GM21528 (cell line): ENCODE data around the gene LHX5.

Source experiments
- ATAC-seq: cut with Tn5 transposase; IDR thresholded peaks from one replicate; pipeline ENCODE4 v1.9.1; 2021; ENCODE audit warnings: mild to moderate bottlenecking, moderate library complexity; ENCODE audit not compliant: unreplicated experiment, low FRiP score

LHX5 gene

DNA sequence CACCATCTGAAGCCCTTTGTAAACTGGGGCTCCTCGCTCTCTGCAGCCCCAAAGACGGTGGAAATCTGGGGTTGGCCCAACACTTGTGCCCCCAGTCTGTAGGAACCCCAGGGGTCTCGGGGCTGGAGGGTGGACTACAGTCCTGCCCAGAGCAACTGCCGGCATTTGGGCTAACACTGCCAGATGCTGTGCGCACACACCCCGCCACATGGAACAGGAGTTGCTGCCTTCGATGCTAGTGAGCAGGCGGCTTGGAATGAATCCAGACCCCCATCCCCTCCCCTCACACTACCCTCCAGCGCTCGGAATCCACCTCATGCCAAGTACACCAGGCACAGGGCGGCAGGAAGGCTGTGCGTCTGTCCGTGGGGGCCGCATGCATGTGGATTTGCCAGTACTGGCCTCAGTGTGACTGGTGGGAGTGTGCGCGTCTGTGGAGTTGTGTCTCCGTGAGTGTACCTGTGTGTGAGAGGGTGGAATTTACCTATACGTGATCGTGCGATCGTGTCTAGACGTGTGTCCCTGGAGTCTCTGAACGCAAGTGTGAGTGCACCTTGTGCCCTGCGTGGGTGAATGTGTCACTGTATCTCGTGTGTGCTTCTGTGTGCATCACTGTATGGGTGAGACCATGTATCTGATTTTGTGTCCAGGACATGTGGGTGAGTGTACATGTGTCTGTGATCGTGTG, 5.1 kb downstream of the LHX5 start:
- ATAC-seq, result no peak

DNA sequence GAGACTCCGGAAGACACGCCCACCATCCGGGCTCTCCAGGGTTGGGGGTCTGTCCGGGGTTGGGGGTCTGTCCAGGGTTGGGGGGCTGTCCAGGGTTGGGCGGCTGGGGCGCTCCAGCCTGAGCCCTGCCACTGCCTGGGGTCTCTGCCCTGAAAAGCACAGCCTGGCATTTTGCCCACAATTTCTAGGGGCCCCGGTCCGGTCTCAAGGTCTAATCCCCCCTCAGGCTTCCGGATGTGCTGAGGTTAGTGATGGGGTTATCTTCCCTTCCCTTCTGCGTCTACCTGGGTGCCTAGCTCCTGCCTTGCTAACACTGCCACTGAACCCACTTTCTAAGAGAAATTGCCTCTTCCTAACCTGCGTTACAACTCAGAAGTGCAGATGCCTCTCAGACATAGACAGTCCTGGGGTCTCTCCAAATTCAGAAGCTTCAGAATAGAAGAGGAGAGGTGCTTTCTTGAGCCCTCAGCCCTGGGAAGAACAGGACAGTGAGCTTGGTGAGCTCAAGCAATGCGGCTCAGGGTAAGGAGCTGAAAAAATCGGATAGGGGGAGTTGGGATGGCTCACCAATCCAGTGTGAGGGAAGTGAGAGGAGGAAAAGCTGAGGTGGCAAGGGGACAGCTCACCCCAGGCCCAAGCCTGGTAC, 5.7 kb downstream of the LHX5 start:
- ATAC-seq, result no peak

DNA sequence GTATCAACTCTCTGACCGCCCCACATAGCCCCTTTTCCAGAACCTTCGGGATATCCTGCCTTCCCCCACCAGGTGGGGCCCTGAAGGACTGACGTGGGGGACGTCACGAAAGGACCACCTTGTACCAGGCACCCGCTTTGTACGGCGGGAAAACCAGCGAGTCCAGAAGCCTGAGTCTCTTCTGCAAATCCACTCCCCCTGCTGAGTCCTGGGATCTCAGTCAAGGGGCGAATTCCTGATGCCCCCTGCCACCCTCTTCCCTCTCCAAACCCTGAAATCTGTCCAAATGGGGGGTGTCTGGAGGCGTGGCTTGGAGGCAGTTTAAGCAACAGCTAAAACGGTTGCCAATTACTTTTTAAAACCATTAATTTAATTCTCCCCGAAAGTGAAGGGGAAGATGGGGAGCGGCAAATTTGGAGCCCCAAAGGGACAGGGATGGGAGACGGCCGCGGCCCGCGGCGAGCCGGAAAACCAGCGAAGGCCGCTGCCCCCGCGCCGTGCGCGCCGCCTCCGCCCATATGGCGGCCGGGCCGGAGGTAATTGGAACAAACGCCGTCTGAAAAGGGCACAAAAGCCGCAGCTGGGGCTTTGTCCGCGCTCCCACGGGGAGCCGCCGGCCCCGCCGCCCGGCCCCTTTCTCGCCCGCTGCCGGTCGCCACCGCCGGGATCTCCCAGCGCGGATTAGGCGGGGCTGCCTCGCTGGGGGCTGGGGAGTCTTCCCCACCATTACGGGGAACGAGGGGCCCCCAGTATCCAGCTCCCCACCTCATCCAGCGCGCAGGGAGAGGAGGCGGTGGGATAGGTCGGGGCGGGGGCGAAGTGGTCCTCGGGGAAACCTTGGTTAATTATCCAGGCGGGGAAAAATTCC, 6.6 kb downstream of the LHX5 start:
- ATAC-seq, result no peak

DNA sequence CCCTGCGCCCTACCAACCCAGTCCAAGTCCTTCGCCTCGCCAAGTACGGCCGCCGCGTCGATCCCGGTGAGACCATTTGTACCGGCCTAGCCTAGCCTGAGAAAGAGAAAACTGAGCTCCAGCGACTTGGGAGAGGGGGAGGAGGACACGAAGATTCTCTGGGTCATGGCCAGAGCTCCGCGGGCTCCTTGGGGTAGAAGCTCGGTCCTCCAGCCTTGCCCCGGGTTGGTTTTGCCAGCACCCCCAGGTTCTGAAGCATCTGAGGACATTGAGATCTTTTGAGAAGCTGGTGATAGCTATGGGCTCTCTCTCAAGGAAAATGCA, 7.3 kb downstream of the LHX5 start:
- ATAC-seq, result no peak

DNA sequence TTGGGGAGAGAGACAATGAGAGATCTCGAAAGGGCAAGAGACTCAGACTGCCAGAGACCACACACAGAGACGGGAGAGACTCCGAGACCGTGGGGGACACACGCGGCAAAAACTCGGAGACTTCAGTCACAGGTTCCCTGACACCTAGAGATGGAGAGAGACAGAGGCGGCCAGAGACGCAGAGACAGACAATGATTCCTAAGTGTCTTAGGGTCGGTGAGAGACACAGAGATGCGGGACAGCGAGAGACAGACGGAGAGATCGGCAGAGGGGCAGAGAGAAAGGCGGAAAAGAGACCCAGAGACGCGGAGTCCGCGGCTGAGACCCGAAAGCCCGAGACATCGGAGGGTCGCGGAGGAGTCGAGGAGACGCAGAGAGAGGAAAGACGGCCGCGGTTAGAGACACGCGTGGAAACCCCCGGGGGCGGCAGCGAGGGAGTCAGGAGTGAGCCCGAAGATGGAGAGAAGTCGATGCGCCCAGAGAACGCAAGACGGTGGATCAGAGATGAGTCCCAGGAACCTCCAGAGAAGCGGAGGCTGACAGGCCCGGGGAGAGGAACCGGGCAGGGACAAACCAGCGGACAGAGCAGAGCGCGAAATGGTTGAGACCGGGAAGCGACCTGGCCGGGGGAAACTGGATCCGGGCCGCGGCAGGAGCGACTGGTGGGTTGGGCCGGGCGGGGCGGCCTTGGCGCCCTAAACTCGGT, 7.8 kb downstream of the LHX5 start:
- no peak for ATAC-seq

DNA sequence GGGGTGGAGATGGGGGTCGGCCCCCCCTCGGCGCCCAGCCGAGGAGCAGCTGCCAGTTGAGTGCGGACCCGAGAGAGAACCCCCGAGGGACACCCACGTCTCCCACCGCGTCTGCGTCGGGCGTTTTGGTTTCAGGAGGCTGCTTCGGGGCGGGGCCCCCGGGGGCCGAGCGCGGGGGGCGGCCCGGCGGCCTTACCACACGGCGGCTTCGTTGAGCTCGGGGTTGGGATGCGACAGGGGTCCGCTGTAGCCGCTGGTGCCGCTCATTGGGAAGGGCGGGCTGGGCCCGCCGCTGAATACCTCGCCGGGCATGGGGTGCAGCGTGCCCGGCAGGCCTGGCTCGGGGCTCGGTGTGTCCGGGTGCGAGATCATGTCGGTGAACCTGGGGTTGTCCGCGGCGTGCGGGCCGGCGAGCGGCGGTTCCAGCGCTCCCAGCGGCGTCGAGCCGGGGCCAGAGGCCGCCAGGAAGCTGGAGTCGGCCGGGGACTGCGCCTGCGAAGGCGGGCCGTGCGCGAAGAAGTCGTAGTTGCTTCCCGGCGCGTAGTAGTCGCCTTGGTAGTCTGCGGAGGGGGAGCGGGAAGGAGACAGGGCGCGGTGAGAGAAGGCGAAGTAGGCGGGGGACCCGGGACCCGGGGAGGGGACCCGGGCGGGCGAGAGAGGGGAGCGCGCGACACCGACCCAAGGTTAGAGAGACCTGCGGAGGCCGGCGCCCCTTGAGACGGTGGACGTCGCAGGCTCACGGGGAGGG, 8.5 kb downstream of the LHX5 start:
- no peak for ATAC-seq

DNA sequence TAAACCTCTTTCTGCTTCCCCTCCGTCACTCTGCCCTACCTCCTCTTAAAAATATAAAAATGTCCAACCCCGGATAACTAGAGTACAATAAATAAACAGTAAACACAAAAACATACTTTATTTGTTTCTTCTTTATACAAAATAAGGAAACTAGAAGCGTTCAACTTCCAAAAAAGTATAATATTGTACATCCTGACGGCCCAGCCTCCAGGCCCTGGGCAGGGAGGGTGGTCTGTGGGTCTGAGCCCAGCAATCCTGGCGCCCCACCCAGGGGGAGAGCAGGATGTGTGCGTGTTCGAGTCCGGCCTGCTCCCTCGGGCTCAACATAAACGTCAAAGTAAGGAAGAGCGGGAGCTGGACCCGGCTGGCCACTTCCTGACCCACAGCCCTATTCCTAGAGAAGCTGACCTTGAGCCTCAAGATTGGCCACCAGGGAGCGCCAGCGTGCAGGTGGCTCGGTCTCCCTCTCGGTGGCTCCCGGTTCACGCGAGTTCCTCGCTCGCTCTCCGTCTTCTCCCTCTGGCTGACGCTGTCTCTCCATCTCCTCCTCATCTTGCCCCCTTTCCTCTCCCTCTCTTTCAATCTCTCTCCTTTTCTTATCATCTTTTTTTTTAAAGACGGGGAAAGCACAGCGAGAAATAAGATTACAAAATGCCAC, 9.4 kb downstream of the LHX5 start:
- no peak for ATAC-seq

DNA sequence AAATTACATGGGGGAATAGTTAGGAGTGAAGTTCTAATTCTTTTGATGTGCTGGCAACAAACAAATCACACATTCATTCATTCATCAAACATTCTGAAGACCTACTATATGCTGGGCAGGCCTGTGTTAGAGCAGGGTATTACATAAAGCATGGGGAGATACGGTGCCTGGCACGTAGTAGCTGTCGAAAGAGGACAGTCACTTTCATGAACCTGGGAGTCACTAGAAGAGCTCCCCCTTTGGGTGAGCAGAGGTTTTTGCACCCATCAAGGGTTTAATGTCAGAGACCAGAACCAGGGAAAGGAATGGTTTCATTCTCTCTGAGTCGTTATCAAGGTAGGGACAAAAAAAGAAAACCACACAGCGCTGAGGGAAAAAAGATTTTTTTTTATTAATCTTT, 10.0 kb downstream of the LHX5 start:
- no peak for ATAC-seq

DNA sequence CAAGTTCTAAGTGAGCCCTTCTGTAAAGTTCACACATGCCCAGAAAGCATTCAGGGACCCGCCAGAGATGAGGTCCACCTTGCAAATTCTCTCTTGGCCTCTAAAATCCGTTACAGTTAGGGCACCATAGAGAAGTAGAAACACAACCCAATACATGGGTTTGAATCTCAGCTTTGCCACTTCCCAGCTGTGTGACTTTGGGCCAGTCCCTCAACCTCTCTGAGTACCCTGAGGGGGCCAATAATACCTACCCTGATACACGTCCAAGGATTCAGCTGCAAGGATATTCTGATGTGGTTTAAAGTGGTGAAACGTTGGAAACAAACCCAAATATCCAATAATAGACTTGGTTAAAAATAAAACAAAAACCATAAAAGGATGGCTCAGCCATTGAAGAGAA, 11.7 kb downstream of the LHX5 start:
- ATAC-seq, result no peak

DNA sequence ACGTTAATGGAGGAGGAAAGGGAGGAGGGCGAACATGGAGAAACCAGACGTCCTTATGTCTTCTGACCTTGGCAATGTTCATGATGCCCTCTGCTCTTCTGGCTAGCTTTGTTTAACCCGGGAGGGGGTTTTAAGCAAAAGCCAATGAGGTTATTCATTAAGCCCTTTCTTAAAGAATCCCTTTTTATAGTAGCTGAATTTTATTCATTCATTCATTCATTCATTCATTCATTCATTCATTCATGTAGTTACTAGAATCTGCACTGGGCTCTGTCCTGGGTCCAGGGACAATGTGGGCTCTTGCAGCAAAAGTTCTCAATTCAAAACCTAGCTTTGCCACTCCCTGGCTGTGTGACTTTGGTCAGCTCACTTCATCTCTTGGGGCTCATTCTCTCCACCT, 14.0 kb downstream of the LHX5 start:
- ATAC-seq, result no peak

DNA sequence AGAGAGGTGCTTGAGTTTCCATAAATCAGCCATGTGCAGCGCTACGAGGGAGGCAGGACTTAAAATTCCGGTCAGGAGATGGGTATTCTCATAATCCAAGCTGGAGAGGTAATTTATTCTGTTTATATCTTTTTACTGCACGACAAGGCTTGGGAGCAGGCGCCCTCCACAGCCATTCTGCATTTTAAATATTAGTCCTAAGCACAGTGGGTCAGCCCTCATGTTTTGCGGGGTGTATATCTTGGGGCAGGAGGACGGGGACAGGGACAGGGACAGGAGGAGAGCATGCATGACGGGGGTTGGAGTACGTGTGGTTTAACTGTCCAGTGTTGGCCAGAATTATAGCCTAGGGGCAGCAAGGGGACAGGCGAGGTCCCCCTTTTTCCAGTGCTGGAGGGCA, 14.5 kb downstream of the LHX5 start:
- ATAC-seq, result no peak

DNA sequence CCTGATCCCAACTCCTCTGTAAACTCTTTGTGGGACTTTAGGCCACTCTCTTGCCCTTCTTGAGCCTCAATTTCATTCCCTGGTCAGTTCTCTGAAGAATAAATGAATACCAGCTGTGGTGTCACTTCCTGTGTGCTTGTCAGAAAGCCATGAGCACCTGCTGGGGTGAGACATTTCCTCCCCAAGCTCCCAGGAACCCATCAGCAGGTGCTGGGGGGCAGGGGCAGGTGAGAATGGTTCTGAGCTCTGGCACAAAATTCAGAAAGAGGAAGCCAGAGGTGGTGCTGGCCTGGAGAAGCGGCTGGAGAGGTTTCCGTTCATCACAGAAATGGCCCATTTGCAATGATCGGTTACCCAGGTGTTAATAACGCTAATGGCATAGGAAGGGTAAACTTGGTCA, 14.9 kb downstream of the LHX5 start:
- ATAC-seq, result no peak

DNA sequence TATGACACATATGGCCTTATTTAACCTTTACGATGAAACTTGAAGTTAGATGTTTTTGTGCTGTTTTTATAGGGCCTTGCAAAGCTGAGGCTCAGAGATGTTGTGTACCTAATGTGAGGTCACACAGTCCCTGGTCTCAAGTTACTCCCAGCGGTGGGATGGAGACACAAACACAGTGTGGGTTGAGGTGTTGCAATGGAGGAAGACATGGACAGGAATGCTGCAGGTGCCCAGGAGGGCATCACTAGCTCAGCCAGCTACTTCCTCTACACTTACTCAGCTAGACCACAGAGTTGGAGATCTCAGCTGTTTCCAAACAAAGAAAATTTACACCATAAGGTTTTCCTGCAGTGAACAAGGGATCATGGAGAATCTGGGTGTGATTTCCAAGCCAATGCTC, 15.5 kb downstream of the LHX5 start:
- no peak for ATAC-seq

DNA sequence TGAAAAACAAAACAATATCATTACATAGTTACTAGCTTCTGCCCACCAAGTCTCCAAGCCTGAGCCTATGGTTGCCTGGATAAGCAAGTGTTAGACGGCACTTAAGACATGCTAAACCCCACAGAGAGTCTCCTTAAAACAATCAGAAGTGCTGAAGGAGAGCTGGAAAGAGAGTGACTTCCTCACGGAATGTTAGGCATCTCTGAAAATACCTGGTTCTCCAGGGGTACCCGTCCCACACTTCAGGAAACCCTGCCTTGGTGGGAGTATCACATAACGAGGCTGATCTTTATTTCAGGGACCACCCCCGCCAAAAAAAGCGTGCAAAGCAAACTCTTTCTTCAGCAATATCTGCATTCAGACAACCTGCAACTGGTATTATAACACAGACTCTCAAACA, 18.3 kb downstream of the LHX5 start:
- ATAC-seq, result no peak

DNA sequence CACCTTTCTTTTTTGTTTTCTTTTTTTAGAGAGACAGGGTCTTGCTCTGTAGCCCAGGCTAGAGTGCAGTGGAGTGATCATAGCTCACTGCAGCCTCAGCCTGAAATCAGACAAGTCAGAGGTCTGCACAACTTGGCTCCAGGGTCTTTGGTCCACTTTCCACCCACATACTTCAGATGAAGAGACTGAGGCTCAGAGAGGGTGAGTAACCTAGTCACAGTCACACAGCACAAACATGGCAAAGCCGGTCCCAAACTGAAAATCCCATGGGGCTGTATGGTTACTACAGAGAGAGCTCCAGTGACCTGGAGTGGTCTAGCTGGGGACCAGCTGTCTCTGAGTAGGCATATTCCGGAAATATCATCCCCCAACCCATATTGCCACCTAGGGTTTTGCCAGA, 19.2 kb downstream of the LHX5 start:
- no peak for ATAC-seq

DNA sequence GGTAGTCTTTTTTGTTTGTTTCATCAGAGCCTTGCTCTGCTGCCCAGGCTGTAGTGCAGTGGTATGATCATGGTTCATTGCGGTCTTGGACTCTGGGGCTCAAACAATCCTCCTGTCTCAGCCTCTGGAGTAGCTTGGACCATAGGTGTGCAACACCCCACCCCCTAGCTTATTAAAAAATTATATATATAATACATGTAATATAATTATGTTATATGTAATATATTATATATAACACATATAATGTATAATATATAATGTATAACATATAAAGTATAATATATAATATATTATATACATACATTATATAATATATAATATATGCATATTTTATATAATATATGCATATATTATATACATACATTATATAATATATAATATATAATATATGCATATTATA, 21.8 kb downstream of the LHX5 start:
- ATAC-seq, result no peak

DNA sequence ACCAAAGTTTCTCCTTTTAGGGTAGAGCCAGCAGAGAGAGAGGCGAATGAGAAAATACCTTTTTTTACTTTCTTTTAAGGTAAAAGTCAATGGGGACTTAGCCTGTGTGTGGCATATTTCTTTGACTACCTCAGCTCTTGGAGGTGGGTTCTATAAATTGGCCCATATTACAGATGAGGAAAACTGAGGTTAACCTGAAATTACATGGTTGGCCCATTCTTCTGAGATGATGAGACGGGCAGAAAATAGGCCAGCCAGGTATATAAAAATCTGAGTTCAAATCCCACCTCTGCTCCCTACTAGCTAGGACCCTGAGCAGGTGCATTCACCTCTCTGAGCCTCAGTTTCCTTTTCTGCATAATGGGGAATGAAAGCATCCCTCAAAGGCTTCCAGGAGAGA, 22.4 kb downstream of the LHX5 start:
- no peak for ATAC-seq

DNA sequence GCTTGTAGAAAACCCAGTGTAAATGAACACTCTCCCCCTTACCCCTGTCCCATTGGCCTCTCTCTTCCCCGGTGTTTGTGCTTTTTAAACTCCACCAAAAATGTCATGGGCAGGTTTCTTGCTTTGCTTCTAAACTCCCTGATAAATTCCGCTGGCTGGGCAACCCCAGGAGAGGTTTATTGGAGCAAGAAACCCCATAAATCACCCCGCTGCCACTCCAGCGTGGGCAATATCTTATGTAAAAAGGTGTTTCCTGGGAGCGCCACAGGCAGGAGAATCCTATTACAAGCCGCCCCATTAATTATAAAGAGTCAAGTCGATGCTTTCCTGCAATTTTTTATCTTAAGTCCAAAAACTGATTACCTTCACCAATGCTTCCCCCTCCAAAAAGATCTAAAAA, 22.8 kb downstream of the LHX5 start:
- no peak for ATAC-seq

DNA sequence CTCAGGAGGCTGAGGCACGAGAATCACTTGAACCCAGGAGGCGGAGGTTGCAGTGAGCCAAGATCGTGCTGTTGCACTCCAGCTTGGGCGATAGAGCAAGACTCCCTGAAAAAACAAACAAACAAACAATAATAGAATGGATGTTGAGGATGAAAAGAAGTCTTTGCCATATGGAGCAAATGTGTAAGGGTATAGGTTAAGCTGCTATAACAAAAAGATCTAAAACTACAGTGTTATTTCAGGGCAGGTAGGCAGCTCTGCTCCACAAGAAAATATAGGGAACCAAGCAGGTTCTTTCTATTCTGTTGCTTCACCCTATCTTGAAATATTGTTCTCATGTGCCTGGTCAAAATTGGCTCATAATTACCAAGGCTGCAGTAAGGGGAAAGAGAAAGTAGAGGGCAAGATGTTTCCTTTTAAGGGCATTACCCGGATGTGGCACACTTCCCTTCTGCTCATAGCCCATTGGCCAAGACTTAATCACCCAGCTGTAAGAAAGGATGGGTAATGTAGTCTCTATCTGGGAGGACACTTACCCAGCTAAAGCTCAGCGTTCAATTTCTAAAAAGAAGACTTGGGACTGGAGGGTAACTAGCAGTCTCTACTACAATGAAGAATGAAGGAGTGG, 26.0 kb downstream of the LHX5 start:
- ATAC-seq, result no peak
